Mesothelial cell of epicardium (in vitro differentiated cells): ENCODE results near the gene ARL15. TPM values are rescaled to one million over a fixed set of nuclear protein-coding genes. Genes with fewer than 3 reads are reported as not detected.

ENCODE experiments used
- DNase-seq, 2 experiments: peaks; one replicate each; pipeline ENCODE4 v3.0.0; 2021; ENCODE audit warnings: low spot score in 2 of 2; ENCODE audit not compliant: unreplicated experiment in 2 of 2
- H3K27ac Mint-ChIP-seq: 2 replicates; pipeline ENCODE4 v1.8.0; 2021; ENCODE audit warnings: mixed read lengths
- H3K27me3 Mint-ChIP-seq: 2 replicates; pipeline ENCODE4 v1.8.0; 2021; ENCODE audit warnings: low read depth, mixed read lengths
- H3K36me3 Mint-ChIP-seq: 2 replicates; pipeline ENCODE4 v1.8.0; 2021; ENCODE audit warnings: mixed read lengths
- H3K4me1 Mint-ChIP-seq: 2 replicates; pipeline ENCODE4 v1.8.0; 2021; ENCODE audit warnings: mixed read lengths
- H3K4me3 Mint-ChIP-seq: 2 replicates; pipeline ENCODE4 v1.8.0; 2021; ENCODE audit warnings: mild to moderate bottlenecking, moderate library complexity, mixed read lengths
- H3K9me3 Mint-ChIP-seq: 2 replicates; pipeline ENCODE4 v1.8.0; 2021; ENCODE audit warnings: mixed read lengths
- CTCF ChIP-seq: fragments of 200-600 bp; sonication (generic); IDR thresholded peaks from one replicate; pipeline ENCODE4 v1.5.0; 2021; ENCODE audit warnings: antibody characterized with exemption; ENCODE audit not compliant: unreplicated experiment
- total RNA-seq: library from RNA; stranded (reverse); gene quantifications from 3 replicates; pipeline ENCODE4 v1.2.1, GENCODE V29; 2021

Gene ARL15
- total RNA-seq, 1 donor from 2014 or later = 24.8 TPM

- Mint-ChIP-seq H3K4me3 (no peak overlapping the region), H3K4me1 (peaks cover 17% of the 10 kb centered on the region), H3K36me3 (peaks cover 13% of the 10 kb centered on the region), H3K27ac (peak overlapping the region; percentile 75), H3K27me3 (no peaks in the 10 kb centered on the region), H3K9me3 (peaks cover 17% of the 10 kb centered on the region)
- DNase-seq = no peak
- TF ChIP-seq CTCF = no peak
Observed at GRCh38 chr5:54160329-54160728, 150.0 kb downstream of the ARL15 start.

- Mint-ChIP-seq H3K27me3 (no peaks in the 10 kb centered on the region), H3K36me3 (peaks cover 11% of the 10 kb centered on the region), H3K27ac (peak overlapping the region; percentile 75), H3K4me1 (peaks cover 17% of the 10 kb centered on the region), H3K9me3 (peaks cover 14% of the 10 kb centered on the region), H3K4me3 (no peak overlapping the region)
- DNase-seq = no peak
- TF ChIP-seq CTCF = no peak
Observed at GRCh38 chr5:54159893-54160195, 150.5 kb downstream of the ARL15 start.

GRCh38 chr5:54159153-54159892 is 151.1 kb downstream of the ARL15 start:
- no peak overlapping the region for H3K4me3 Mint-ChIP-seq
- H3K4me1 Mint-ChIP-seq = peaks cover 17% of the 10 kb centered on the region
- no peaks in the 10 kb centered on the region for H3K27me3 Mint-ChIP-seq
- no peak for TF ChIP-seq CTCF
- peaks cover 7% of the 10 kb centered on the region for H3K36me3 Mint-ChIP-seq
- DNase-seq = no peak
- H3K27ac Mint-ChIP-seq = peak overlapping the region; percentile 75
- H3K9me3 Mint-ChIP-seq = peaks cover 9% of the 10 kb centered on the region

- Mint-ChIP-seq H3K36me3 (no peaks in the 10 kb centered on the region), H3K4me3 (no peak overlapping the region), H3K27ac (no peak overlapping the region), H3K4me1 (peaks cover 22% of the 10 kb centered on the region), H3K27me3 (no peaks in the 10 kb centered on the region), H3K9me3 (no peaks in the 10 kb centered on the region)
- DNase-seq = no peak
- no peak for TF ChIP-seq CTCF
Observed at GRCh38 chr5:54156577-54156976, 153.8 kb downstream of the ARL15 start.

GRCh38 chr5:54150841-54151240 is 159.5 kb downstream of the ARL15 start:
- TF ChIP-seq CTCF = no peak
- peaks cover 18% of the 10 kb centered on the region for H3K4me1 Mint-ChIP-seq
- no peaks in the 10 kb centered on the region for H3K9me3 Mint-ChIP-seq
- H3K4me3 Mint-ChIP-seq = no peak overlapping the region
- no peak for DNase-seq
- H3K27me3 Mint-ChIP-seq = no peaks in the 10 kb centered on the region
- peaks cover 2% of the 10 kb centered on the region for H3K36me3 Mint-ChIP-seq
- no peak overlapping the region for H3K27ac Mint-ChIP-seq
